Endodermal cell (in vitro differentiated cells): Measurements from ENCODE around the gene CACFD1. TPM values are rescaled to one million over a fixed set of nuclear protein-coding genes. Genes with fewer than 3 reads are reported as not detected.

Source experiments
- DNase-seq: peaks from one replicate; pipeline ENCODE4 v3.0.0-alpha.2; 2017
- H3K27ac ChIP-seq: 2 replicates; pipeline ENCODE4 v1.5.1; 2013; ENCODE audit warnings: mild to moderate bottlenecking, low read depth, low read length, moderate library complexity
- H3K27me3 ChIP-seq: 2 replicates; pipeline ENCODE4 v1.6.1; 2013; ENCODE audit warnings: mild to moderate bottlenecking, low read length, moderate library complexity; ENCODE audit not compliant: insufficient read depth, control insufficient read depth, poor library complexity, severe bottlenecking
- H3K36me3 ChIP-seq: 2 replicates; pipeline ENCODE4 v1.7.0; 2013; ENCODE audit warnings: mild to moderate bottlenecking, low read length, moderate library complexity; ENCODE audit not compliant: control insufficient read depth, insufficient read depth
- H3K4me1 ChIP-seq: one replicate; pipeline ENCODE4 v1.7.0; 2013; ENCODE audit warnings: low read length; ENCODE audit not compliant: control insufficient read depth, insufficient read depth
- H3K4me3 ChIP-seq: 2 replicates; pipeline ENCODE4 v1.5.1; 2013; ENCODE audit warnings: mild to moderate bottlenecking, low read length, moderate library complexity
- H3K9ac ChIP-seq: 2 replicates; pipeline ENCODE4 v1.6.1; 2013; ENCODE audit warnings: mild to moderate bottlenecking, low read length, moderate library complexity; ENCODE audit not compliant: poor library complexity, severe bottlenecking; ENCODE audit errors: extremely low read depth
- H3K9me3 ChIP-seq: 2 replicates; pipeline ENCODE4 v1.6.1; 2013; ENCODE audit warnings: mild to moderate bottlenecking, low read length, moderate library complexity; ENCODE audit not compliant: control insufficient read depth
- H3K27ac Mint-ChIP-seq: 2 replicates; pipeline ENCODE4 v1.8.0; 2020; ENCODE audit warnings: mixed read lengths
- H3K27me3 Mint-ChIP-seq: 2 replicates; pipeline ENCODE4 v1.8.0; 2021; ENCODE audit warnings: mild to moderate bottlenecking, mixed read lengths; ENCODE audit not compliant: insufficient read depth
- H3K36me3 Mint-ChIP-seq: 2 replicates; pipeline ENCODE4 v1.8.0; 2020; ENCODE audit warnings: low read depth, mixed read lengths
- H3K4me1 Mint-ChIP-seq: 2 replicates; pipeline ENCODE4 v1.8.0; 2020; ENCODE audit warnings: mixed read lengths
- H3K4me3 Mint-ChIP-seq: 2 replicates; pipeline ENCODE4 v1.8.0; 2020; ENCODE audit warnings: mild to moderate bottlenecking, moderate library complexity, mixed read lengths
- H3K9me3 Mint-ChIP-seq: 2 replicates; pipeline ENCODE4 v1.8.0; 2020; ENCODE audit warnings: mild to moderate bottlenecking, mixed read lengths
- CTCF ChIP-seq: fragments of 200-600 bp; sonication (generic); conservative IDR thresholded peaks from 2 replicates; pipeline ENCODE4 v1.5.0; 2021; ENCODE audit warnings: antibody characterized with exemption, mild to moderate bottlenecking
- WGBS, 2 experiments: methylation state at CpG; one replicate each; pipeline versions ENCODE4 v1.1.5 to v1.1.7; 2013; ENCODE audit warnings: missing lambda C conversion rate in 2 of 2, mixed read lengths in 1 of 2; ENCODE audit not compliant: insufficient coverage in 1 of 2, insufficient read length in 1 of 2; 5-methylcytosine and 5-hydroxymethylcytosine counted together
- total RNA-seq, 2 donors: library from RNA; stranded (reverse); fragmentation: NEBNext Ultra II Directional in 1 of 2; extraction: Animal tissue kit (Norgen Biotek cat#: 25700) in 1 of 2; gene quantifications; 2 replicates in 1 of 2; 3 replicates in 1 of 2; pipeline ENCODE4 v1.2.1, GENCODE V29; 2021

The CACFD1 gene
- total RNA-seq, 2 donors from 2014 or later, result 30.6 to 35.0 TPM

DNA sequence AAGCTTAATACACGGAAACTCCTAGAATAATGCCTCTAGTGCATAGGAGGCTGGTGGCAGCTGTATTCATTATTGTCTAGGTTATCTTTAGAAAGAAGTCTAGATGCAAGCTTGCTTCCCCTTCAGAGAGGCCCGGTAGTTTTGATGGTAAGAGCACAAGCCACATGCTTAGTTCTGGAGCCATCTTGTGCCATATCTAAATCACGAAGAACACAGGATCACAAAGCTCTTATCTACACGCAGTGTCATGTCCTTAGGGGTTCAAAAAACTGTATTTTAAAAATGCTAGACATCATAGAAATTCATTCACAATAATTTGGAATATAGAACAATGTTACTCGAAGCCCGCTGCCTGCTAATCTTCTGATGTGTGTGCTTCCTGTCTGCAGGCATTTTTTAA is 6.2 kb downstream of the CACFD1 start:
- Mint-ChIP-seq H3K4me1 (no peaks in the 10 kb centered on the region), H3K27ac (no peak overlapping the region), H3K9me3 (no peaks in the 10 kb centered on the region), H3K4me3 (no peak overlapping the region), H3K36me3 (peaks cover 12% of the 10 kb centered on the region), H3K27me3 (no peaks in the 10 kb centered on the region)
- no peaks in the 10 kb centered on the region for H3K27me3 ChIP-seq
- H3K4me3 ChIP-seq, result no peak overlapping the region
- 90 to 94% methylated on average over 3 to 6 of the region's 6 CpGs for WGBS, 2 experiments
- H3K36me3 ChIP-seq, result peaks cover 18% of the 10 kb centered on the region
- no peaks in the 10 kb centered on the region for H3K9me3 ChIP-seq
- no peak overlapping the region for H3K27ac ChIP-seq
- H3K9ac ChIP-seq, result no peak overlapping the region
- no peak for TF ChIP-seq CTCF
- H3K4me1 ChIP-seq, result peaks cover 4% of the 10 kb centered on the region
- DNase-seq, result no peak

DNA sequence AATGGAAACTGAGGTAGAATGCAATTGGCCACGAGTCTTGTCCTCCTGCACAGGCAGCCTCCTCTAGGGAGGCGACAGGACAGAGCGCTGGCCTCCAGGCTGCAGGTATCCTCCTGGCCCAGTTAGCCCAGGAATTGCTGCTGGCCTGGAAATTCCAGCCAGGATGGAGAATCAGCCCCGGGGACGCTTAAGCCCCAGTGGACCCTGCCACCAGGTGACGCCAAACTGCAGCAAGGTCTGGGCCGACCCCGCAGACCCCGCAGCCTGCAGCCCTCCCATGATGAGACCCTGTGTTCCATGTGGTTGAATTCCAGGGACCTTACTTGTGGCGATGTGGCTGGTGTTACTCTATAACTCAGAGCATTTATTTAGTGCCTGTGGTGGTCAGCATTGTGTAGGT is 7.3 kb downstream of the CACFD1 start:
- no peaks in the 10 kb centered on the region for H3K9me3 Mint-ChIP-seq
- 91 to 94% methylated on average over 9 to 10 of the region's 10 CpGs for WGBS, 2 experiments
- DNase-seq, result peak; percentile 87
- H3K27ac ChIP-seq, result no peak overlapping the region
- no peak overlapping the region for H3K4me3 ChIP-seq
- no peak overlapping the region for H3K9ac ChIP-seq
- no peaks in the 10 kb centered on the region for H3K4me1 ChIP-seq
- H3K4me1 Mint-ChIP-seq, result no peaks in the 10 kb centered on the region
- H3K36me3 Mint-ChIP-seq, result peaks cover 12% of the 10 kb centered on the region
- H3K27me3 ChIP-seq, result no peaks in the 10 kb centered on the region
- H3K27me3 Mint-ChIP-seq, result no peaks in the 10 kb centered on the region
- no peak overlapping the region for H3K27ac Mint-ChIP-seq
- H3K9me3 ChIP-seq, result no peaks in the 10 kb centered on the region
- peak; percentile 68 for TF ChIP-seq CTCF
- peaks cover 18% of the 10 kb centered on the region for H3K36me3 ChIP-seq
- no peak overlapping the region for H3K4me3 Mint-ChIP-seq

DNA sequence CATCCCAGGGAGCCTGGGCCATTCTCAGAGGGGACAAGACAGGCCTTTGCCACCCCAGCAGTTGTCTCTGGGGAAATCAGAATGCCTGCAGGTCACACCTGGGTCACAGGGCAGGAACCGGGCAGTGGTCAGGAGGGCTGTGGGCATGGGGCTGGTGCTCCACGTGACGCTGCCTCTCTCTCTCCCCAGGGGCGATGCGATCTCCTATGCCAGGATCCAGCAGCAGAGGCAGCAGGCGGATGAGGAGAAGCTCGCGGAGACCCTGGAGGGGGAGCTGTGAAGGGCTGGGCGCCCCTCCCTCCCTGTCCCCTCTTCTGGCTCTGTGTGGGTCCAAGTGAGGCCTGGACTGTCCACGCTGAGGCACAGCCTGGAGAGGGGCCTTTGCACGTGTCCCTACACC is 8.6 kb downstream of the CACFD1 start:
- Histone ChIP-seq H3K27ac (no peak overlapping the region), H3K9ac (no peak overlapping the region), H3K9me3 (no peaks in the 10 kb centered on the region), H3K36me3 (peaks cover 18% of the 10 kb centered on the region), H3K4me1 (no peaks in the 10 kb centered on the region), H3K4me3 (no peak overlapping the region), H3K27me3 (no peaks in the 10 kb centered on the region)
- TF ChIP-seq CTCF, result no peak
- no peaks in the 10 kb centered on the region for H3K27me3 Mint-ChIP-seq
- H3K4me3 Mint-ChIP-seq, result no peak overlapping the region
- DNase-seq, result no peak
- WGBS, 2 experiments, result 93 to 100% methylated on average over 2 to 11 of the region's 11 CpGs
- peaks cover 9% of the 10 kb centered on the region for H3K36me3 Mint-ChIP-seq
- H3K27ac Mint-ChIP-seq, result no peak overlapping the region
- H3K9me3 Mint-ChIP-seq, result no peaks in the 10 kb centered on the region
- H3K4me1 Mint-ChIP-seq, result no peaks in the 10 kb centered on the region
